Fibroblast of lung (primary cell): ENCODE results near the gene CORO1C.

Experiments used
- CTCF ChIP-seq, 2 donors: IDR thresholded peaks in 1 of 2; conservative IDR thresholded peaks in 1 of 2; 1 replicate in 1 of 2; 2 replicates in 1 of 2; pipeline ENCODE4 v1.5.1; 2011 to 2012; ENCODE audit warnings: low read length in 2 of 2, control low read depth in 1 of 2, inconsistent platforms in 1 of 2, low read depth in 1 of 2, mild to moderate bottlenecking in 1 of 2
- EZH2 ChIP-seq: IDR thresholded peaks from 2 replicates; pipeline ENCODE4 v1.5.1; 2012; ENCODE audit warnings: low read length, control low read depth, mild to moderate bottlenecking; ENCODE audit errors: missing control alignments

GRCh38 chr12:108773798-108774788 lies 42.8 kb upstream of the CORO1C start:
- TF ChIP-seq CTCF (conservative IDR thresholded peaks at IDR 0.05 in 1 of 2, IDR thresholded peaks at IDR 0.05 in 1 of 2; ENCODE audit: low read depth in 1 of 2, low read length in 2 of 2) (no peak), EZH2 (no peak)
